ENCODE data around the gene C3orf80.
"Not testable (repeated sequence)": the region's sequence is repeated elsewhere in the genome, so short reads cannot be mapped to it uniquely, and the experiment has no call there.

Gene C3orf80

DNA sequence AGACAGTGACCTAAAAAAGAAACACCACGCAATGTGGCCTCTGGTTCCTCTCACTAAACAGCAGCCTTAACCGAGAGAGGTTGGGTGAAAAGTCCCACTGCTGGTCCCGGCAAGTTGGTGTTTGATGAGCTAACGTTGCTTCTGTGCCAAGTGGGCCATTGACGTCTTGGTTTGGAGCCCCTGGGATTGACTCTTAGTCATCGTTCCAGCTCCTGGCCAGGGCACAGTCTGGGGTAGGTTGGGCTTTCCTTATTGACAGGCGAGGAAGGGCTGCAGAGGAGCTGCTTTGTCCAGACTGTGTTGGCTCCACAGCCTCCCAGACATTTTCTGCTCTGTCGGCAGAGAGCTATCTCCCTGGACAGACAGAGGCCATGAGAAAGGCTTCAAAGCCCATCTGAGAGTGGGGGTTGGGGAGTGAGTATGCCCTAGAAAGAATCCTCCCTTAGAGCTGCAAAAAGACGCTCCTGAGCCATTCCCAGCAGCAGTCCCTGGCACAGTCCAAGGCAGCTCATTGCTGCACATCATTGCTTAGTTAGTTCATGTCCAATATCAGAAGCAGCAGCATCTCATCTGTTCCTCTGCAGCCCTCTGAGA, 28.6 kb upstream of the C3orf80 start:
- no peak overlapping the region for H3K9ac ChIP-seq
- H3K4me3 ChIP-seq (ENCODE audit: low read depth, low read length), result no peak overlapping the region

GRCh38 chr3:160199108-160199507, 26.1 kb upstream of the C3orf80 start:
- H3K36me3 ChIP-seq (ENCODE audit: control insufficient read depth, insufficient read depth, low read length), result no peaks in the 10 kb centered on the region
- TF ChIP-seq, protein P1, sequence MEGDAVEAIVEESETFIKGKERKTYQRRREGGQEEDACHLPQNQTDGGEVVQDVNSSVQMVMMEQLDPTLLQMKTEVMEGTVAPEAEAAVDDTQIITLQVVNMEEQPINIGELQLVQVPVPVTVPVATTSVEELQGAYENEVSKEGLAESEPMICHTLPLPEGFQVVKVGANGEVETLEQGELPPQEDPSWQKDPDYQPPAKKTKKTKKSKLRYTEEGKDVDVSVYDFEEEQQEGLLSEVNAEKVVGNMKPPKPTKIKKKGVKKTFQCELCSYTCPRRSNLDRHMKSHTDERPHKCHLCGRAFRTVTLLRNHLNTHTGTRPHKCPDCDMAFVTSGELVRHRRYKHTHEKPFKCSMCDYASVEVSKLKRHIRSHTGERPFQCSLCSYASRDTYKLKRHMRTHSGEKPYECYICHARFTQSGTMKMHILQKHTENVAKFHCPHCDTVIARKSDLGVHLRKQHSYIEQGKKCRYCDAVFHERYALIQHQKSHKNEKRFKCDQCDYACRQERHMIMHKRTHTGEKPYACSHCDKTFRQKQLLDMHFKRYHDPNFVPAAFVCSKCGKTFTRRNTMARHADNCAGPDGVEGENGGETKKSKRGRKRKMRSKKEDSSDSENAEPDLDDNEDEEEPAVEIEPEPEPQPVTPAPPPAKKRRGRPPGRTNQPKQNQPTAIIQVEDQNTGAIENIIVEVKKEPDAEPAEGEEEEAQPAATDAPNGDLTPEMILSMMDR (IDR thresholded peaks at IDR 0.05), result no peak
- H3K4me2 ChIP-seq (ENCODE audit: low read length), result no peak overlapping the region
- H3K4me1 ChIP-seq, result no peaks in the 10 kb centered on the region
- H2AFZ ChIP-seq, result no peak overlapping the region
- no peaks in the 10 kb centered on the region for H3K9me3 ChIP-seq (ENCODE audit: control insufficient read depth, low read length)
- H3K27ac ChIP-seq, result no peak overlapping the region
- no peak overlapping the region for H3K4me3 ChIP-seq (ENCODE audit: low read depth, low read length)
- H3K9ac ChIP-seq, result no peak overlapping the region
- no peaks in the 10 kb centered on the region for H3K79me2 ChIP-seq
- no peaks in the 10 kb centered on the region for H3K27me3 ChIP-seq (ENCODE audit: control insufficient read depth, insufficient read depth, low read length)

More for the DNA sequence above, 28.6 kb upstream of the C3orf80 start:
- H3K27me3 ChIP-seq (ENCODE audit: control insufficient read depth, insufficient read depth, low read length), result no peaks in the 10 kb centered on the region
- no peak overlapping the region for H3K27ac ChIP-seq
- TF ChIP-seq, protein P1 (IDR thresholded peaks at IDR 0.05), result no peak
- no peak overlapping the region for H3K4me2 ChIP-seq (ENCODE audit: low read length)
- no peak overlapping the region for H2AFZ ChIP-seq
- H3K9me3 ChIP-seq (ENCODE audit: control insufficient read depth, low read length), result no peaks in the 10 kb centered on the region
- no peaks in the 10 kb centered on the region for H3K79me2 ChIP-seq
- no peaks in the 10 kb centered on the region for H3K36me3 ChIP-seq (ENCODE audit: control insufficient read depth, insufficient read depth, low read length)
- H3K4me1 ChIP-seq, result no peaks in the 10 kb centered on the region

- H3K27me3 ChIP-seq (ENCODE audit: control insufficient read depth, insufficient read depth, low read length), result no peaks in the 10 kb centered on the region
- no peaks in the 10 kb centered on the region for H3K36me3 ChIP-seq (ENCODE audit: control insufficient read depth, insufficient read depth, low read length)
- no peak overlapping the region for H3K27ac ChIP-seq
- H3K4me1 ChIP-seq, result no peaks in the 10 kb centered on the region
- no peak overlapping the region for H3K9ac ChIP-seq
- H3K9me3 ChIP-seq (ENCODE audit: control insufficient read depth, low read length), result no peaks in the 10 kb centered on the region
- H2AFZ ChIP-seq, result no peak overlapping the region
- no peak overlapping the region for H3K4me2 ChIP-seq (ENCODE audit: low read length)
- H3K79me2 ChIP-seq, result no peaks in the 10 kb centered on the region
- TF ChIP-seq, protein P1 (IDR thresholded peaks at IDR 0.05), result no peak
- H3K4me3 ChIP-seq (ENCODE audit: low read depth, low read length), result no peak overlapping the region
Observed at GRCh38 chr3:160200353-160200752, 24.9 kb upstream of the C3orf80 start.

- H3K36me3 ChIP-seq (ENCODE audit: control insufficient read depth, insufficient read depth, low read length); H3K4me3 ChIP-seq (ENCODE audit: low read depth, low read length); H2AFZ ChIP-seq; H3K79me2 ChIP-seq; H3K9me3 ChIP-seq (ENCODE audit: control insufficient read depth, low read length); H3K27me3 ChIP-seq (ENCODE audit: control insufficient read depth, insufficient read depth, low read length); H3K4me1 ChIP-seq; H3K4me2 ChIP-seq (ENCODE audit: low read length); H3K9ac ChIP-seq; H3K27ac ChIP-seq: not testable (repeated sequence)
Observed at GRCh38 chr3:160204396-160205011, 20.7 kb upstream of the C3orf80 start.

DNA sequence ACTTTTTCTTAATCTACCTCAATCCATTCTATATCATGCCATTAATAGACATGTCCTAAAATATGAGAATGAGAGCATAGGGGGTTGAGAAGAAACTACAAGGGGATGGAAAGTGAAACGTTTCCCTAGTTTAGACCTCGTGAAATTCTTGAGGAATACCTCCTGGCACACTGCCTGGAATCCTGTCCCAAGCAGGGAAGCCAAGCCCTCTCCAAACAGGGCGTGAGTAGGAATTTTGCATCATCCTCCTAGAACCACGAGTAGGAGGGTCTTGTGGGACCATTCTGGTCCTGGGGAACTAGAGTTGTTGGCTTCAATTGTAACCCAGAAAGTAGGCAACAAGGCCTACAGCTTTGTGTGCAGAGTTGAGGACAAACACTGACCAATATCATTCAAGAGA, 19.6 kb upstream of the C3orf80 start:
- TF ChIP-seq, protein P1 (IDR thresholded peaks at IDR 0.05), result no peak
- H3K79me2 ChIP-seq, result no peaks in the 10 kb centered on the region
- no peaks in the 10 kb centered on the region for H3K4me1 ChIP-seq
- H3K9ac ChIP-seq, result no peak overlapping the region
- no peak overlapping the region for H2AFZ ChIP-seq
- H3K36me3 ChIP-seq (ENCODE audit: control insufficient read depth, insufficient read depth, low read length), result no peaks in the 10 kb centered on the region
- no peak overlapping the region for H3K4me3 ChIP-seq (ENCODE audit: low read depth, low read length)
- H3K27ac ChIP-seq, result no peak overlapping the region
- no peak overlapping the region for H3K4me2 ChIP-seq (ENCODE audit: low read length)
- no peaks in the 10 kb centered on the region for H3K9me3 ChIP-seq (ENCODE audit: control insufficient read depth, low read length)
- no peaks in the 10 kb centered on the region for H3K27me3 ChIP-seq (ENCODE audit: control insufficient read depth, insufficient read depth, low read length)

All from parathyroid adenoma (tissue), 2 donors.